Activated CD8-positive, alpha-beta memory T cell treated with anti-CD3 and anti-CD28 coated beads, Interleukin-2, amount 50 U/mL, for 4 hours (primary cell): ENCODE results near the gene ABCA1.
"Not testable (repeated sequence)": the region's sequence is repeated elsewhere in the genome, so short reads cannot be mapped to it uniquely, and the experiment has no call there.

Experiments
- DNase-seq: peaks from one replicate; pipeline ENCODE4 v3.0.0-alpha.2; 2020

ABCA1 gene, protein sequence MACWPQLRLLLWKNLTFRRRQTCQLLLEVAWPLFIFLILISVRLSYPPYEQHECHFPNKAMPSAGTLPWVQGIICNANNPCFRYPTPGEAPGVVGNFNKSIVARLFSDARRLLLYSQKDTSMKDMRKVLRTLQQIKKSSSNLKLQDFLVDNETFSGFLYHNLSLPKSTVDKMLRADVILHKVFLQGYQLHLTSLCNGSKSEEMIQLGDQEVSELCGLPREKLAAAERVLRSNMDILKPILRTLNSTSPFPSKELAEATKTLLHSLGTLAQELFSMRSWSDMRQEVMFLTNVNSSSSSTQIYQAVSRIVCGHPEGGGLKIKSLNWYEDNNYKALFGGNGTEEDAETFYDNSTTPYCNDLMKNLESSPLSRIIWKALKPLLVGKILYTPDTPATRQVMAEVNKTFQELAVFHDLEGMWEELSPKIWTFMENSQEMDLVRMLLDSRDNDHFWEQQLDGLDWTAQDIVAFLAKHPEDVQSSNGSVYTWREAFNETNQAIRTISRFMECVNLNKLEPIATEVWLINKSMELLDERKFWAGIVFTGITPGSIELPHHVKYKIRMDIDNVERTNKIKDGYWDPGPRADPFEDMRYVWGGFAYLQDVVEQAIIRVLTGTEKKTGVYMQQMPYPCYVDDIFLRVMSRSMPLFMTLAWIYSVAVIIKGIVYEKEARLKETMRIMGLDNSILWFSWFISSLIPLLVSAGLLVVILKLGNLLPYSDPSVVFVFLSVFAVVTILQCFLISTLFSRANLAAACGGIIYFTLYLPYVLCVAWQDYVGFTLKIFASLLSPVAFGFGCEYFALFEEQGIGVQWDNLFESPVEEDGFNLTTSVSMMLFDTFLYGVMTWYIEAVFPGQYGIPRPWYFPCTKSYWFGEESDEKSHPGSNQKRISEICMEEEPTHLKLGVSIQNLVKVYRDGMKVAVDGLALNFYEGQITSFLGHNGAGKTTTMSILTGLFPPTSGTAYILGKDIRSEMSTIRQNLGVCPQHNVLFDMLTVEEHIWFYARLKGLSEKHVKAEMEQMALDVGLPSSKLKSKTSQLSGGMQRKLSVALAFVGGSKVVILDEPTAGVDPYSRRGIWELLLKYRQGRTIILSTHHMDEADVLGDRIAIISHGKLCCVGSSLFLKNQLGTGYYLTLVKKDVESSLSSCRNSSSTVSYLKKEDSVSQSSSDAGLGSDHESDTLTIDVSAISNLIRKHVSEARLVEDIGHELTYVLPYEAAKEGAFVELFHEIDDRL (N-terminal part only)

DNA sequence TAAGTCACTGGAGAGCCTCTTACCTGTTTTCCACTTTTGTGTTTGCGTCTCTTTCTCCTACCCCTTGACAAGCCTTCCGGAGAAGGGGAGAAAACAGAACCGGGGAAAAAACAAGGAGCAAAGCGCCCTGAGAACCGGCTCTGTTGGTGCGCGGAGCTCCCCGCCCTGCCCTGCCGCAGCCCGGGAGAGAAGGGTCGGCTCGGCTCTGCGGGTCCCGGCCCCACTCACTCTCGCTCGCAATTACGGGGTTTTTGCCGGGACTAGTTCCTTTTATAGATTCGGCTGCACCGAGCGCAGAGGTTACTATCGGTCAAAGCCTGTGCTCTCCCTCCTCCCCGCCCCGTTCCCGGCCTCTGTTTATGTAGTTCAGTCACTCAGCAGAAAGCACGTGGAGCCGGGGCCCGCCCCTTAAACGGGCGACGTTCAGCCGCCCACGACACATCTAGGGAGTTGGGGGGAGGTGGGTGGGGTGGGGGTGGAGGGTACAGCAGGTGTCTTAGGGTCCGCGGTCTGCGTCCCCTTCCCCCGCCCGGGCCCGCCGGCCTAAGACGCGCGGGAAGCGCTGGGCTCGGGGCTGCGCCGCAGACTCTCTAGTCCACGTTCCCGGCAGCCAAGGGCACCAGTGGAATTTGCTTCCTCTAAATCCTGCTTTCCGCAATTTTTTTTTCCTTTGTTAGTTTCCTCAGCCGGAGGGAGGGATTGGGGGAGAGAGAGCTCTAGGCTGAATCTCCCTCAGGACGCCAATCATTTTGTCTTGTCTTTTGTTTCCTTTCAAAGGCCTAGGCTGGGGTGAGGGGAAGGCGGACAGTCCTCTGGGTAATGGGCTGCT lies at the start of gene ABCA1:
Gene ABCA1 (minus strand): TSS at position 244 of the 829 bp plus-strand sequence. CDS start 24,476 bp downstream, outside the sequence.
- DNase-seq, result peak; percentile 67

DNA sequence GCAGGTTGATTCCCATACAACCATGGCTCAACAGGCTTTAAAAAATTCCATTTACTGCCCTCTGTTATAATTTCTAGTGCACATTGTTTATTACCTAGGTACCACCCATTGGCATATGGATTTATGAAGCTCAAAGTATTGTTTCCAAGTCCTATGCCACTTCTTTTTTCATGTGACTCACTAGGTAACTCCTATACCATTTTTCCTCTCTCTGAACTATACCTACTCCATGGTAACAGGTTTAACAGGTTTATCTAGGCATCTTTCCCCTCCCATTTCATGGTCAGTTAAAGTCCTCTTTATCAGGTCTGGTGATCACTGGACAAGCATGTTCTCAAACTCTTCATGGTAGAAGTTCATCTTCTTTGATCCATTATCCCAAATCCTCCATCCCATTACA lies 49.6 kb upstream of the ABCA1 start:
- DNase-seq, result no peak

DNA sequence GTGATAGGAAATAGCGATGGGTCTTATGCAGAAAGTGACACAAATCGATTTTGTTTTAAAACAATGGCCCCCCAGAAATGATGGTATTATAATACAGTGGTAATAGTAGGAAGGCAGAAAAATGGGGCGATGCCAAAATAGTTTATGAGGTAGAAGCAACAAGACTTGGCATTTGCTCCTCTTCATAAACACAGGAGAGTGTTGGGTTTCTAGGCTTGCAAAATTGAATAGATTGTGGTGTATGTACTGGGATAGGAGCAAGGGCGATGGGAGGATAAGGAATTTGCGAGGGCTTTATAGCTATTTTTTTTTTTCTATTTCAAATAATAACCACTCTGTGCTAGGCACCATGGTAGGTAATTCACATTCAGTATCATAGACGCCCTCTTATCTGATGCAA lies 49.2 kb upstream of the ABCA1 start:
- DNase-seq, result no peak

DNA sequence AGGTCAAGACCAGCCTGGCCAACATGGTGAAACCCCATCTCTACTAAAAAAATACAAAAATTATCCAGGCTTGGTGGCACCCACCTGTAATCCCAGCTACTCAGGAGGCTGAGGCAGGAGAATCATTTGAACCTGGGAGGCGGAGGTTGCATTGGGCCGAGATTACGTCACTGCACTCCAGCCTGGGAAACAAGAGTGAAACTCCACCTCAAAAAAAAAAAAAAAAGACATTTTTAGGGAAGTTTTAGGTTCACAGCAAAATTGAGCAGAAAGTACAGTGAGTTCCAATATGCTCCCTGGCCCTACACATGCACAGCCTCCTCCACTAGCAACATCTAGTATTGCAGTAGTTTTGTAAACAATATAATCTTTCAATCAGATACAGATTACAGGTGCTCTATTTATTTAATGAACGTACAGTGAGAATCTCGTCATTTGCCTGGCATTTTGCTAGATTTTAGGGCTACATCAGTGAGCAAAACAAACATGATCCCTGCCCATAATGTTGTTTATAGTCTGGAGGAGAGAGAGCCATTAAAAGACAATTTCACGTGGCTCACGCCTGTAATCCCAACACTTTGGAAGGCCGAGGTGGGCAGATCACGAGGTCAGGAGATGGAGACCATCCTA lies 48.1 kb upstream of the ABCA1 start:
- DNase-seq, result not testable (repeated sequence)

DNA sequence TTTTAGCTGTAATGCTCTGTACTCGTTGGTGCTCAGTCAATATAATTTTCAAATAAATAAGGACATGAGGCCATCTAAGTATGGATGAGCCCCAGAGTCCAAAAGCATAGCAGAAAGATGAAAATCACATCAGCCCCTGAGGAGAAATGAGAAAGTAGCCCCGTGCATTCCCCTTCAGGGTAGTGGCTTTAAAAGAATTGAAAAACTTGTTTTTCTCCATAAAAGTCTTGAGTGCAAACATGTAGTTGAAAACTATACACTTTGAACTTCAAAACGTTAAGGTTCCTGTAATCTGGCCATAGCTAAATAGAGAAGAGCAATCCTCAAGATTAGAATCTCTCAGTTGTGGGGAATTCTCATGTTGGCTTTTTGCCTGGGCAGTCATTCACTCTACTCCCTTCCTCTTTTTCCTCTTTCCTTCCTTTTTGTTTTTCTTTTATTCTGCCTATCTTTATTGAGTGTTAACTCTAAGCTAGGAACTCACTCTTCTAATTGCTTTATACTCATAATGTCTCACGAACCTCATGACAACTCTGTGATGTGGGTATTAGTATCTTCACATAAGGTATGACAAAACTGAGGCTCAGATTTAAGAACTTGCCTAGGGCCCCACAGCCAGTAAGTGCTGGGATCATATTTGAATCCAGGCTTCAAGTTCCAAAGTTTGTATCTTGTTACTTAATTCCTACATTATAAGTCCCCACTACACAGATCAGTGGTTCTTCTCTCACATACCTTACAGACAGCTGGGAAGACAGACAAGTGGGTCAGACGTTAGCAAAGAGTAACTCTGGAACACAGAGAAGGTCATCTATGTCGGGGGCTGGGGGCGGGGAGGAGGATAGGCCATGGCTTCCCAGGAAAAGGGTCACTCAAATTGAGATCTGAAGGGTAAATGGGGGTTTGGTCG lies 46.4 kb upstream of the ABCA1 start:
- no peak for DNase-seq

DNA sequence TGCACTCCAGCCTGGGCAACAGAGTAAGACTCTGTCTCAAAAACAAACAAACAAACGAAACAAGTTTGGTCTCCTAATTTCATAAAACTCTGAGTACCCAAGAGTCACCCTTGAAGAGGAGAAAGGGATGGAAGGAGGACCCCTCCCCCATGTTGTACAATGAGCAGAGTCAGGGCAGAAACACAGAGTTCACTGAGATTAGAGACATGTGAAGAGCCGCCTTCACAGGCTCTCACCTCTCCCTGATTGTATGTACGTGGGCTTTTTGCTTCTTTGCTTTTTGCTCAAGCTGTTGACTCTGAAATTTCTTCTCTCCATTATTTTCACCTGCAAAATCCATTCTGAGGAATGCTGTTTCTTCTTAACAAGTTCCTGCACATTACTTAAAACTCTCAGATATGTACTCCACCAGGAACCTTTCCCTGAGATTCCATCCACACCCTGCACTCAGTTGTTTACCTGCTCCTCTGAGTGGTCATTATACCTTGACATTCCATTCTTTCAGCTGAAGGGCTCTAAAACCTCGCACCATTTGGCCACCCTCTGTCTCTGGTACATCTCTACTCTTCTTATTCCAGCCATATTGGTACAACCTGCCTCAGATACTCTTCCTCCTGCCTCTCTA lies 44.4 kb upstream of the ABCA1 start:
- no peak for DNase-seq

DNA sequence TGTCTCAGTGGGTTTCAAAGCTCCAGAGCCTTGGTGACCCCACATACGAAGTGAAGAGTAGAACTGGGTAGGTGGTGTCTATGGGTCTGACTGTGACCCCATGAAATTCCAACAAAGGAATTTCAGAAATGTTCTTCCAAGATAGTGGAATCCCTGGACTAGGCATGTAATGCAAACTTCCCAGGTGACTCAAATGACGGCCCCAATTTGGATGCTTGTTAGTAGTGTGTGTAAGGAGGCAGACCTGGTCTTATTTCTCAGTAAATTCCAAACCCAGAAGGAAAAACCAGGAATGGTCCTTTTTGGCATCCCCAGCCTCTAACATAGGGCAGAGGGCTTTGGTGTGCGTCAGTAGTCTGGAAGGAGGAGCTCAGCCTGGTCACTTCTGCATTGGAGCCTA lies 43.6 kb upstream of the ABCA1 start:
- DNase-seq, result no peak

DNA sequence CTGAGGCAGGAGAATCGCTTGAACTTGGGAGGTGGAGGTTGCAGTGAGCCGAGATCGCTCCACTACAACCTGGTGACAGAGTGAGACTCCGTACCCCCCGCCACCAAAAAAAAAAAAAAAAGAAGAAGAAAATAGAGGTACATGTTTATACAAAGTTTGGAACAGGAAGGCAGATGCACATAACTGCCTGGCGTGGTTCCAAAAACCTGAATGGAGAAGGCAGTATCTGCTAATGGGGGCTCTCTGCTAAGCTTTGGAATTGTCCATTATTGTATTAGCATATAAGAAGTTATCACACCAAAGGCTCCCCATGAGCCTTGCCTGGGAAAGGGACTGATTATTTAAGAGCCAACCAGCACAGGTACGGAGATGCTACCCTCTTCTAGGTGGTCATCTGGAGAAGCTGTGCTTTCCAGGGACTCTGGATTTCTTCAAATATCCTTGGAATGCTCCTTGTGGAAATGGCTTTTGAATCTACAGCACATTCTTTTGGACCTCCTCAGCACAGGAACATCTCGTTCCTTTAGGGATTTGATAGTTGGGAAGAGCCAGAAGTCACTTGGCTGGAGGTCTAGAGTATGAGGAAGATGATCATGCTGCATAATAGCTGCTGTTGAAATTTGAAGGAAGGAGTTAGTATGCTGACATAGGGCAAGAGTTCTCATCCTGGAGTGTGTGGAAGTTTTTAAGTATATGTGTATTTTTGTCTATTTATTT lies 42.5 kb upstream of the ABCA1 start:
- DNase-seq, result no peak

DNA sequence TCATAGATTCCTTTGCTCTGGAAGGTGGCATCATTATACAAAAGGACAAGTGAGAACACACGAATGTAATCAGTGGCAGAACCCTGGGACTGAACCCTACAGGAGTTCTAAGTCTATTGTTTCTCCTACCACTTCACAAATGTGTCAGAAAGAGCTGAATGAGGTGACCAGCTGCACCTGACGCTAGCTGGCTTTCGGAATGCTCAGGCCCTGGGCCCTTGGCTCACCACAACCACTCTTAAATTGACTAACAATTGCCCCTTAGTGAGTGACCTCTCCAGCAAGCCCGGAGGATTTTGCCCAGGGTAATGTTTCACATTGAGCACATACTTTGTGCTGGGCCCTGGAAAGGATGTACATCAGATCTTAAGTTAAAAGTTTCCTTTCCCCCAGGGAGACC lies 41.2 kb upstream of the ABCA1 start:
- DNase-seq, result no peak

DNA sequence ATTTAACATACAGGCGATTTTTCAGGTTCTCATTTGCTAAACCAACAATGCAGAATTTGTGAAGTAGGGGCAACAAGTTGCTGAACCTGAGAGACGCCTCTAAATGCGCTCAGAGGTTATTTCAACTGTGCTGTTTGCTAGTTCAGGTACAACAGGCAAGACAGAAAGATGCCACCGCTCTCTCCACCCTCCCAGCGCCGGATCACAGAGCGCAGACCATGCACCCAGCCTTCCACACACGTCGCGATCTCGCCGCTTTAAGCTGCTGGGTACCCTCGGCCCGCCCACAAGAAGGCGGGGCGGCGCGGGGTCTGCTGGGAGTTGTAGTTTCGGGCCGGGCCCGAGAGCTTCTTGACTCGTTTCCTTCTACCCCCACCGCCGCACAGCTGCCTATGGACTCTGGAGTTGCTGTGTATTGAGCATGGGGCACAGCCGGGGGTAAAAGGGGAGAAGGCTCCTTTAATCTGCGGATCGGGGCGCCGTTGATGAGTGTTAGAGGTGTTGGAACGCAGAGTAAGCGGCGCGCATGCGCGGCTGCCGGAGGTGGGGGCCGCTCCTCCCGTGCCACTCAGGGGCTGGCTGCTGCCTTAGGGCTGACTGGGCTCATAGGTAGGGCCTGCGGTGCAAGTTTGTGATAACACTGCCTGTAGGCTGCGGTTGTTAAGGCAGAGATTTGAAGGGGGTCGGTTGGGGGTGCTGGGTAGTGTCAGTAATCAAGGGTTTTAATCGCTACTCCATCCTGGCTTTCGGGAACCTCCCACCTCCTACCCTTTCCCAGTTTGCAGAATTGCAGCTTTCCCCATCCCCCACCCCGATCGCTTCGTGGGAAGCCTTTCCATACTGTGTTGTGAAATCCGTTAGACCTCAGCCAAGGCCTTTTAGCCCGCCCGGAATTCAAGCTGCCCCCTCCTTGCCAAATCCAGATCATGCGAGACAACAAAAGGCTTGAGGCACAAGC lies 40.3 kb upstream of the ABCA1 start:
- peak; percentile 87 for DNase-seq

DNA sequence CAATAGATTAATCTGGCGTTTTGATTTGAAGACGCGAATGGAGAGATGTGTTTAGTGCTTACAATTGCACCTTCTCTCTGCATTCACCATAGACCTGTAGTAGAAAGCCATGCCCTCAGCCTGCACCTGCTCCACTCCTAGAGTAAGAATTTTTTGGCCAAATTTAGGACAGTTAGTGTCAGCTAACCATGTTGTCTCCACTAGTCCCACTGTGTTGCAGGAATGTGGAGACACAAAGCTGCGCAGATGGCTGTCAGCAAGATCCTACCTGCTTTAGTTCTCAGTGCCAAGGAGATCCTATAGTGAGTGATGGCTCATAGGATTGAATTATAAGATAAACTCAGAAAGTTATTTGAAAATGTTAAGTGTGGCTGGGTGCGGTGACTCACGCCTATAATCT lies 35.1 kb upstream of the ABCA1 start:
- DNase-seq, result no peak

DNA sequence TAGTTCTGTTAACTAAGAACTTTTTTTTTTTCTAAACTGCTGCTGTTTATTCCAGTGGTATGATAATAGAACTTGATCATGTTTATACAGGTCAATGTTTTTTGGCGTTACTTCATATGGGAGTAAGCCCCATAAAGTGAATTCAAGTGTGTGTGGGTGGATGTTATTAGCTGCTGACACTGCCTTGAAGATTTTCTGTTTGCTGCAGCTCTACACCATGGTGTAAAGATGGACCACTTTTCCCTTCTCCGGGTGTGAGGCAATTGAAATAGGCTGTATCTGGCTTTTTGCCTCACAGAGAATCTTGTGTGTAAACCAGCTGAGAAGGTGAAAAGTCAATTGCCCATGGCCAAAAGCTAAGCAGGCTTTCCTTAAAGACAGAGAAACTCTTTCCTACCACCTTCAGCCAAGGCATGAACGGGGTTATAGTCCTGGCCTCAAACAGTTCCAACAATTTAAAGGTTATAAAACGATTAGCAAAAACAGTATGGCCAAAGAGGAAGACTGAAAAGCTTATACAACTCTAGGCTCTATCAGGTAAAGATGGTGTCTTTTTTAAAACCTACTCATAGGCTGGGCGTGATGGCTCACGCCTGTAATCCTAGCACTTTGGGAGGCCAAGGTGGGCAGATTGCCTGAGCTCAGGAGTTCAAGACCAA lies 33.9 kb upstream of the ABCA1 start:
- no peak for DNase-seq

DNA sequence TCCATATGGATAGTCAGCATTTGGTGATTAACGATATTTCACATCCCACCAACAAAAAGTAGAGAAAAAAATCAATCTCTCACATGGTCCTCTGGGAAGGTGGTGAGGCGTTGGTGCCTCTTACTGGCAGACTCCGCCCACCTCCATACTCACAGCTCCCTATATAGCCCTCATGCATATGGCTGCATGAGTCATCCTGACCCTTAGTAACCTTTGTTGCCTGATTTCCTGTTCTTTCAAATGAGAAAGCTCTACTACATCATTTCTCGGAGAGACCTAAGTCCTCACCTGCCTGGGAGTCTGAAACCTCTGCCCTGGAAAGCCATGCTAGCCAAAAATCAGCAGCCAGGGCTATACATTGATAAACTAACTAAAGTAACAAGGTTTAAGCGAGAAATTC lies 33.3 kb upstream of the ABCA1 start:
- peak; percentile 29 for DNase-seq

DNA sequence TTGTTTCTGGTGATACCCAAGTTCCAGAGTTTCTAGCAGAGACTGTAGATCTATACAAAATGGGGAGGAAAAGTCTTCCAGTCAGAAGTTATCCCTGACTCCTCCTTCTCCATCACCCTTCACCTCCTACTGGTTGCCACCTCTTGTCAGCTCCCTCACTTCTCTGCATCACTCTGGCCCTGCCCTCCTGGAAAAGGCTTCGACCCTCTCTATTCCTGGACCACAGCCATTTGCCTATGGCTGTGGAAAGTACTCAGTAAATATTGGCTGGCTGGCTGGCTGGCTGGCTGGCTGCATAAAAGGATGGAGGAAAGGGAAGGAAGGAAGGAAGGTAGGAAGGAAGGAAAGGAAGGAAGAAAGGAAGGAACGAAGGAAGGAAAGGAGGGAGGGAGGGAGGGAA lies 32.7 kb upstream of the ABCA1 start:
- no peak for DNase-seq

DNA sequence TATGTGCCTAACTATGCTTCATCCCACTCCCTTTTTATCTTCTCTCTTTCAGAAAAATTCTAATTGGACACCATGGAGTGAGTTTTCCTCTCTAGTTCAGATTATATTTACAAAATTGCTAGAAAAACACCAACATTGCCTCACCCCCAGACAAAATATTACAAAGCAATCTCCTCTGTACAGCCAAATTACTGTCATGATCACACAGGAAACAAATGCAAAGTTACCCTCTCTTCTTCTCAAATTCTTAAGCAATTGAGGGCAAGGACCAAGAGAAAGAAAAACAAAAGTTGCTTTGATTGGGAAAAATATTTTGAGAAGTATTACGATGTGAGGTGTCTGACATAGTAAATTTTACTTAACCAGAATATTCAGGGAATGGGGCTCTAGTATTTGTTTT lies 30.8 kb upstream of the ABCA1 start:
- no peak for DNase-seq

DNA sequence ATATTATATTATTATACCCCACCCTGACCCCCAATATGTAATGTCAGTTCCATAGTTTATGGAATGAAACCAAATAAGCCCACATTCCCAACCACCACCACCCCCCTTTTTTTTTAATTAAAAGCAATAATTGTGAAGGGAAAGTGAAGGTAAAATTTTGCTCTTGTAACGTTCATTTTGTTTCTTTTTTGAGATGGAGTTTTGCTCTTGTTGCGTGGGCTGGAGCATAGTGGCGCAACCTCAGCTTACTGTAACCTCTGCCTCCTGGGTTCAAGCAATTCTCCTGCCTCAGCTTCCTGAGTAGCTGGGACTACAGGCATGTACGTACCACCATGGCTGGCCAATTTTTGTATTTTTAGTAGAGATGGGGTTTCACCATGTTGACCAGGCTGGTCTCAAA lies 30.1 kb upstream of the ABCA1 start:
- DNase-seq, result not testable (repeated sequence)

DNA sequence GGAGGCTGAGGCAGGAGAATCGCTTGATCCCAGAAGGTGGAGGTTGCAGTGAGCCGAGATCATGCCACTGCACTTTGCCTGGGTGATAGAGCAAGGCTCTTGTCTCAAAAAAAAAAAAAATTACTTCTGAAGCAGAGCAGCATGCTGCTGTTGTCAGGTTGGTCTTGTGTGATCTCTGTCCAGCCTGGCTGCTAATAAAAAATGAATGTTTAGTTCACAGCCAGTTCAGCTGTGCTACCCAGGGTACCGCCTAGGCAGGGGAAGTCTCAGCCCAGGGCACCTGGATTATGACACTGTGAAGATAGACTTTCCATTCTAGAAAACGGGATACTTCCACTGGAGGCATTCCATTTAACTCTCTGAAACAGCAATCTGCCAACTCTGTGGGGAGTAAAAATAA lies 23.5 kb upstream of the ABCA1 start:
- no peak for DNase-seq

DNA sequence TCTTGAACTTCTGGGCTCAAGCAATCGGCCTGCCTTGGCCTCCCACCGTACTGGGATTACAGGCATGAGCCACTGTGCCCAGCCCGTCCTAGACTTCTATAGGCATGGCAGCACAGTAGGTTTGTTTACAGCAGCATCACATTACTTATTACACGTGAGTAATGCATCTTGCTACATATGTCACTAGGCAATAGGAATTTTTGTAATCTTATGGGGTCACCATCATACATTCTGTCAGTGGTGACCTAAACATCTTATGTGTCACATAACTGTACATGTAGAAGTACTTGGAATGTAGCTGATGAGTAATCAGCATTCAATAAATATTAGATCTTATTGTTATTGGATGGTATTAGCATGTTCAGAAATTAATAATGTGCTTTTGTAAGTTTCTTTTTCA lies 22.9 kb upstream of the ABCA1 start:
- no peak for DNase-seq
